Embryonic facial prominence (tissue), 1 donor: ENCODE data around the gene GOLM1.
A peak's percentile ranks its signal among the peaks of the same experiment; 100 is the strongest.
"Not testable (repeated sequence)": the region's sequence is repeated elsewhere in the genome, so short reads cannot be mapped to it uniquely, and the experiment has no call there.

Experiments used
- DNase-seq: peaks from one replicate; pipeline ENCODE4 v3.0.0-alpha.2; 2016; ENCODE audit errors: extremely low spot score

The GOLM1 gene

DNA sequence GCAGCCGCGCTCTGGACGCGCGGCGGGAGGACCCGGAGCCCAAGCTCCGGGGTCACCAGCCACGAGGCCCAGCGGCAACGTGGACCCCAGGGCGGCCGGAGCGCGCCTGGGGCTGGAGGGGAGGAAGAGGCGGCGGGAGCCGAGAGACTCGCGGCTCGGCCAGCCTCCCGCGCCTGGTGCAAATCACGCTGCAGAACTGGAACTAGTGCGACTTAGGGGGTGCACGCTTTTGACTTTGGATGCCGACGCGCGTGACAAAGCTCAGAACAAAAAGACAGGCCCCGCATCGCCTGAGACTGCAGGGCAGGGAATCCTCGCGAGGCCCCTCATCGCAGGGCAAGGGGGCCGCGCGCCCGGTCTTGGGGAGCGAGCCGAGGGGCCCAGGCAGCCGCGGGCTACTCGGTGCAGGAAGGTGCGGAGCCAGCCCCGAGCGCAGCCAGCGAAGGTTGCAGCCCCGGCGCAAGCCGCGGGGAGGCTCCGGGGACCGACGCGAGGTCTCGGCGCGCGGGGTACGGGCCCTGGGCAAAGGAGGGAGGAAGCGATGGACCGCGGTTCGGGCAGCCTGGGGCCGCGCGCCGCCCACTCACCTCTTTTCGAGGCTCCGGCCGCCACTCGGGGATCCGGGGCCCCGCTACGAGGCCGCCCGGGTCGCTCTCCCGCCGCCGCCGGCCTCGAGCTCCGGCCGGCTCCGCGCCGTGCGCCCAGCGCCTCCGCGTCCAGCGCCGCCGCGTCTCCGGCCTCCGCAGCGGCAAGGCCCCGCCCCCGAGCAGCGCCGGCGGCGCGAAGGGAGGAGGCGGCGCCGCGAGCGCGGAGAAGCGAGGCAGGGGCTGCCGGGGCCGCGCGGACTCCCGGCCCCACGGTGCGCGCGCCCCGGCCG is at the start of gene GOLM1:
GOLM1 (minus strand) TSS at position 735 of the 877 bp plus-strand sequence. CDS start 20,238 bp downstream, outside the sequence.
- no peak for DNase-seq

DNA sequence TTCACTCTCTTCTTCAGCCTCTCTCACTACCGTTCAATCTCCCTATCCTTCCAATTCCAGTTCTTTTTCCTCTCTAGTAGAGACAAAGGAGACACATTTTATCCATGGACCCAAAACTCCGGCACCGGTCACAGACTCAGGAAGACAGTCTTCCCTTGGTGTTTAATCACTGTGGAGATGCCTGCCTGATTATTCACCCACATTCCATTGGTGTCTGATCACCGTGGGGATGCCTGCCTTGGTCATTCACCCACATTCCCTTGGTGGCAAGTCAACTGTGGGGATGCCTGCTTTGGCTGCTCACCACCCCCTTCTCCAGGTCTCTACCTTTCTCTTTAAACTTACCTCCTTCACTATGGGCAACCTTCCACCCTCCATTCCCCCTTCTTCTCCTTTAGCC is 47.3 kb upstream of the GOLM1 start:
- not testable (repeated sequence) for DNase-seq

DNA sequence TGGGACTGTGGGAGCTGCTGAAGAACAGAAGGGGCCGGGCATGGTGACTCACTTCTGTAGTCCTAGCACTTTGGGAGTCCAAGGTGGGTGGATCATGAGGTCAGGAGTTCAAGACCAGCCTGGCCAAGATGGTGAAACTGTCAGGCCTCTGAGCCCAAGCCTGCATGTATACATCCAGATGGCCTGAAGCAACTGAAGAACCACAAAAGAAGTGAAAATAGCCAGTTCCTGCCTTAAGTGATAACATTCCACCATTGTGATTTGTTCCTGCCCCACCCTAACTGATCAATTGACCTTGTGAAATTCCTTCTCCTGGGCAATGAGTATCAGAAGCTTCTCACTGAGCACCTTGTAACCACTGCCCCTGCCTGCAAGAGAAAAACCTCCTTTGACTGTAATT is 46.6 kb upstream of the GOLM1 start:
- not testable (repeated sequence) for DNase-seq

DNA sequence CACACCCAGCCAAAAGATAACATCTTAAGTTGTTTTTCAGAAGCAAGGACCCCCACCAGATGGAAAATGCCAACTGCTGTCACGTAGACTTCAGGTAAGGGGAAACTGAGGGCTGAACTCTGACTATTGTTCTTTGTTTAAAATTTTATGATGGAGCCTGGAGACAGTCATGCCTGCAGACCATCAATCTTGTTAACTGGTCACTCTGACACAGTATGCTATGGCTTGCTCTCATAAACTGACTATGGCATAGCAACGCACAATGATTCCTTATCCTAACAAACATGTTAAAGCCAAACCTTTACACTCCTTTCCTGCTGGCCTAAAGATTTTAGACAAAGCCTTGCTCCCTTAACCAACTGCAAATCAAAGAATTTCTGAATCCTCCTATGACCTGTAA is 43.6 kb upstream of the GOLM1 start:
- no peak for DNase-seq

GRCh38 chr9:86141843-86142242 is 42.5 kb upstream of the GOLM1 start:
- no peak for DNase-seq

- DNase-seq, result no peak
Observed at GRCh38 chr9:86135371-86135770, 36.0 kb upstream of the GOLM1 start.

DNA sequence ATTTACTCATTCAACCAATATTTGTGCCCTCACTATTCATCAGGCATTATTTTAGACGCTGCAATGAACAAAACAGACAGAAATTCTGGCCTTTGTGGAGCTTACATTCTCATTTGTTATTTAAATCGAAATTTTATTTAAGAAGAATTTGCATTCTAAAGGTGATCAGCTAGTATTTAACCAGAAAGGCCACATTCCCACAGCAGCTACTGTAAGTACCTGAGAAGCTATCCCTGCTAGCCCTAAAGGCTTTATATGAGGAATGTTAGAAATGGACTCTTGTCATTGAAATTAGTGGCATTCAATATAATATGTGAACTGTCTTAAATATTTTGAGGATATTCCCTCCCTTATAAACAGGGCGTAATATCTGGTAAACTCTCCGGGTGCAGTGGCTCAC is 35.0 kb upstream of the GOLM1 start:
- DNase-seq, result no peak

DNA sequence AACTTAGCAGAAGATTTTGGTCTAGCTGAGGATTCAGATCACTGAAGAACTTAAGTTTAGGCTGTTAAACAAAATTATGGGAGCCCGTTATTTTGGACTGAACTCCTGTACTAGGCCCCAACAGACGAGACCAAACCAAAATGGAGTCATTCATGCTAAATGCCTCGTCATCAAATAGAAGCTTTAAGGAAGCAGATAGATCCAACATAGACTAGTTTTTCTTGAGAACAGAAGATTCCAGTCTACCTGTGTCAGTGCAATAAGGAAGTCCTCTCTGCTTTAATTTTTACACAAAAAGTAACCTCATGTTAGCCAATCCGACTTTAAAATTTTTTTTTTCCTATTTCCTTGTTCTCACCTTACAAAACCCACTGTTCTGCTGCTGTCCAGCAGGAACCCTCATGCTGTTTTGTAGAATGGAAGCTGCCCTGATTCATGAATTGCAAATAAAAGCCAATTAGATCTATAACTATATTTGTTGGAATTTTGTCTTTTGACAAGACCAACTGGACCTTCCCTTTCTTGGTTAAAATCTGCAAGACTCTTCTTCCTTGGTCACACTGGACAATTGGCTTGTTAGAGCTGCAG is 29.0 kb upstream of the GOLM1 start:
- no peak for DNase-seq

GRCh38 chr9:86126998-86127972 is 27.9 kb upstream of the GOLM1 start:
- DNase-seq, result peak; percentile 54

- no peak for DNase-seq
Observed at GRCh38 chr9:86122311-86122710, 23.0 kb upstream of the GOLM1 start.

DNA sequence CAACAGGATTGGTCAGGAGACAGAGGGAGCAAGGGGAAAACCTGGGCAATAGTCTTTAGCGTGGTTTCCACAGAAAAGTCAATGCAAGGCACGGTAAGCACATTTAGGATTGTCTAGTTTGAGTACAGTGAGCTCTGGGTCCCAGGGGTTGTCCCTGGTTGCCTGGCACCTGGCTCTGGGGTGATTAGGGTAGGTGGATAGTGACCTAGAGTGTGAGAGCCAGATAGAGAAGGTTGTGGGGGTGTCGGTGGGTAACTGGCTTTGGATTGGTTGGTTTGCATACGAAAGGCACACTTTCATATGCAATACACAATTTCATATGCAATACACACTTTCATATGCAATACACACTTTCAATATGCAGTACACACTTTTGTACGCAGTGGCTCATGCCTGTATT is 20.1 kb upstream of the GOLM1 start:
- no peak for DNase-seq

DNA sequence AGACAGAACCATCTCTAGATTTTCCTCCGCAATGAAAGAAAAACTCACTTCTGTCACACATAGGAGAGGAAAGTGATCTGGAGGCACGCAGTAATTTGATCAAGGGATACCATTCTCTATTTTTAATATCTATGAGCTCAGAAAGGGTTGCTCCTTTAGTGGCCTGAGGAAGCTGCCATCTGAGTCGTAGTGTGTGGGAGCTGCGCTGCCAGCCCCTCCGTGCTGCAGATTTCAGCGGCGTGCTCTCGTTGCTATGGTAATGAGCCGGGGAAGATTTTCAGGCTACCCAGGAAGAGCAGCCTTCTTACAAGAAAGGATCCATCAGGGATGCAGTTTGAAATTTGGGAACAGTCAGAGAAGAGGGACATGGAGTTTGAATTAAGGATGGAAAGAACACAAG is 17.1 kb upstream of the GOLM1 start:
- no peak for DNase-seq

GRCh38 chr9:86115886-86116285 is 16.5 kb upstream of the GOLM1 start:
- no peak for DNase-seq

GRCh38 chr9:86112057-86112456 is 12.7 kb upstream of the GOLM1 start:
- DNase-seq, result no peak

GRCh38 chr9:86102626-86103025 is 3.3 kb upstream of the GOLM1 start:
- no peak for DNase-seq

DNA sequence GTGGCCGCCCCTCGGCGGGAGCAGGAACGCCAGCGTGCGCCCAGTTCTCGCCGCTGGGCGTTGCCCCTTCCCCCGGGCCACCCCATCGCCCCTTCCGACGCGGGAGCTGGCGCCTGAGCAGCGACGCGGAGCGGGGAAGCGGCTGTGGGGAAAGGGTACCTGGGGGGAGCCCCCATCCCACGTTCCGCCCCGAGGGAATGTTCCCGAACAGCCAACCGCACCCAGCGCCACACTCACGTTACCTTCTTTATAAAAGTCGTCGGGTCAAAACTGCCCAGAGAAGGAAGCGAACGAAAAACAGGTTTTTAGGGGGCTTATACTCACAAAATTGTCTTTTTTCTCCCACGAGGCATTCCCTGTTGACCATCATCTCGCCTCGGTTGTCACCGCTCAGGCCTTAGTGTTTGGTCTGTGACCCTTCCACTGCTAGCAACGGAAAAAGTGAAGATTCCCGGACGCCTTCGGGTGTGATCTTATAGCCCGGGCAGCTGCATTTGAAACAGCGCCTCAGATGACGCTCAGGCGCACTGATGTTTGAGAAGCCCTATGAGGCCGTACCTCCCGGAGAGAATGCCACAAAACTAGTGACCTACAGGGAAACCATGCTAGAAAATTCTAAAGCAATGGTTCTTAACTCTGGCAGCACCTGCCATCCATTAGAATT is 475 bp upstream of the GOLM1 start:
- DNase-seq, result peak; percentile 39

- no peak for DNase-seq
Observed at GRCh38 chr9:86097510-86098224, 1.7 kb downstream of the GOLM1 start.

DNA sequence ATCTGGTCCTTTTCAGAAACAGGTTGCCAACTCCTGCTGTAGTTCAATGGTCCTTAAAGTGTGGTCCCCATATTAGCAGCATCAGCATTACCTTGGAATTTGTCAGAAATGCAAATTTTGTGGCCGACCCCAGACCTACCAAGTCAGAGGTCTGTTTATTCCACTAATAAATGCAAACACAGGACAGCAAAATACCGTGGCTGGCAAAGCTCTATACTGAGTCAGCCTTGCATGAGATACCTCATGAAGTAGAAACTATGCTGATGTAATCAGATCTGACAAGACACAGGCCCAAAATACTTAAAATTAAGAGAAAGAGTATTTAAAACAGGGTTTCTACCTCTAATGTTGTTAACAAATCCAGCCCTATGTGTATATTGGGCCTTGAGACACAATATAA is 3.0 kb downstream of the GOLM1 start:
- no peak for DNase-seq

DNA sequence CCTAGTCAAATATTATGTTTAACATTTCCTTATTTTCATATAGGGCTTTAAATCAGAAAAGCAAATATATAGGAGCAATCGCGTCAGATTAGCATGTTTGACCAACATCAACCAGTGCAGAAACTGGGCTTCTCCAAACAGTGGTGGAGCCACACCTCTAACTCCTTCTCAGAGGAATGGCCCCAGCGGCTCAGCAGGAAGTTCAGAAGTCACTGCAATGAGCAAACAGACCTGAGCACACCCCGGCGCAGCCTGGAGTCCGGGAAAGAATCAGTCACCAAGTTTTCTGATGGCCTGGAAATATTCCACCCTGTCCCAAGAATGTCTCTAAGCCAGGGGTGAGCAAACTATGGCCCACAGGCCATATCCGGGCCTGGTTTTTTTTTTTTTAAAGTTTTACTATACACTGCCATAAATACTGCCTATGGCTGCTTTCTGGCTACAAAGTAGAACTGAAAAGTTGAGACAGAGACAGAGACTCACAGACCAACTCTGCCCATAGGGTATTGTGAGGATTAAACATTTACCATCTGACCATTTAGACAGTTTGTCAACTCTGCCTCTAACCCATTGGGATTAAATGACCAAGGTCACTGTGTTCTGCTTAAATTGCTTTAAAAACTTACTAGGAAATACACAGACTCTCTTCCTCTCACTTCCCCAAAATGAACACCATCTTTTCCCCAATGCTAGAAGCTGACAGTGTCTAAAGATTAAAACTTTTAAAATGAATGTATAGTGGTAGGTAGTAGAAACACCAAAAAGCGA is 5.4 kb downstream of the GOLM1 start:
- DNase-seq, result no peak

DNA sequence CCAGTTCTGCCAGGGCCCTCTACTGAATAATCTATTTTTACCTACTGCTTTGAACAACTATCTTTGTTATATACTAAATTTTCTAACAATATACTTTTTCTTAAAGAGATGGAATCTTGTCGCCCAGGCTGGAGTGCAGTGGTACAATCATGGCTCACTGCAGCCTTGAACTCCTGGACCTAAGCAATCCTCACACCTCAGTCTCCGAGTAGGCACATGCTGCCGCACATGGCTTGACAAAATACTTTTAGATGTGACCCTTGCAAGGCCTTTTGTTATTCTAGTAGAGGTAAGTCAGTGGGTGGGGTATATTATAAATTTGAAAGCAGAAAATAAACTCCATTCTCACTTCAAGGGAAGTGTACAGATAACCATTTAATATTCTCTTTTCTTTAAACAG is 7.9 kb downstream of the GOLM1 start:
- no peak for DNase-seq
